HG02852 (cell line): ENCODE results near the gene USP31.

ENCODE experiments used
- ATAC-seq: cut with Tn5 transposase; IDR thresholded peaks from one replicate; pipeline ENCODE4 v1.9.1; 2021; ENCODE audit warnings: mild to moderate bottlenecking, moderate library complexity; ENCODE audit not compliant: unreplicated experiment

Gene USP31

DNA sequence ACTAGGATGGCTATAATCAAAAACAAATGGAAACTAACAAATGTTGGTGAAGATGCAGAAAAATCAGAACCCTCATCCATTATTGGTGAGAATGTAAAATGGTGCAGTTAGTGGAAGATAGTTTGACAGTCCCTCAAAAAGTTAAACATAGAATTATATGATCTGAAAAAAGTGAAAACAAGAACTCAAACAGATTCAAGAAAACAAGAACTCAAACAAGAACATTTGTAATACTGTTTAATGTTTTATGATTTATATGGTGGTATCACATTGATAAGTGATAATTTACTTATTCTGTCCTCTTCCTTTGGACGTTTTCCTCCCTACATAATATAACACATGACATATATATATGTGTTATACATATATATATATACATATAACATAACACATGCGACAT lies 12.0 kb downstream of the USP31 start:
- ATAC-seq, result no peak

DNA sequence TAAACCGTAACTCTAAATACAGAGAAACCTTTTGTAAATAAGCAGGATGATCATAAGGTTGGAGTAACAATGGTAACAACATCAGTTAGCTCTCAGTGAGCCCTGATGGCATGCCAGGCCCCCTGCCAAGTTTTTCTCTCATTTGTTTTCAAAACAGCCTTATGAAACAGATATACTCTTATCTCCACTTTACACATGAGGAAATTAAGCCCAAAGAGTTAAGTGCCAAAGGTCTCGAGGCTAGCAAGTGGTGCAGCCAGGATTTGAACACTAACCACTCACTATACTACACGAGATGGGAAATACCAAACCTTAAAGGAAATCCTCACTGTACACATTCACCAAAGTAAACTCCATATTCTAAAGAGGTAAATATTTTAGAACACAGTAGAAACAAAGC lies 15.0 kb downstream of the USP31 start:
- ATAC-seq, result no peak

DNA sequence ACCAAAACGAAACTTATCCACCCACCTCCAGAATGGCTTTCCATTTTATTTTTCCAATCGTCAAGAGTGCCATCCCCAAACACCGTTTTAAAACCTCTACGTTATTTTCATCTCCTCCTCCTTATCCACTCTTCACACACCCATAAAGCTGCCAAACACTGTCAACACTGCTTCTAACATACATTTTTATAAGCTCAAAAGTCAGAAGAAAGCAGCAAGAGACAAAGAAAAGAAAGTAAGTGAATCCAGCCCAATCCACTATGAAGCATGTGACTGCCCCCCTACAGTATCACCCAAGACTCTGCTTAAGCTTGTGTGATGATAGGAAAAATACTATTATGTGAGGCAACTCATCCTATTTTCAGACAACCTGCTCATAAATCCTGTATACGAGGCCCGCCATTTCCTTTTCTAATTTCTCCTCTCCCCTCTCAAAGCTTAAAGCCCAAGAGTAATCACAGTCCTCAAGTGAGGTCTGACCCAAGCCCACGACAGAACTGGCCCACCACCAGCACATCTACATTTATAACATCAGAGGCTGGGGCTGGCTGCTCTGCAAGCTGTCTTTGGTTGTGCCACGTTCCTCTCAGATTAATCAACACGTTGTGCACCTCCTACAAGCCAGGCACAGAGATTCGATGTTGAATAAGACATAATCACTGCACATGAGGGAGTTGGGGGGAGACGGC lies 16.3 kb downstream of the USP31 start:
- no peak for ATAC-seq

DNA sequence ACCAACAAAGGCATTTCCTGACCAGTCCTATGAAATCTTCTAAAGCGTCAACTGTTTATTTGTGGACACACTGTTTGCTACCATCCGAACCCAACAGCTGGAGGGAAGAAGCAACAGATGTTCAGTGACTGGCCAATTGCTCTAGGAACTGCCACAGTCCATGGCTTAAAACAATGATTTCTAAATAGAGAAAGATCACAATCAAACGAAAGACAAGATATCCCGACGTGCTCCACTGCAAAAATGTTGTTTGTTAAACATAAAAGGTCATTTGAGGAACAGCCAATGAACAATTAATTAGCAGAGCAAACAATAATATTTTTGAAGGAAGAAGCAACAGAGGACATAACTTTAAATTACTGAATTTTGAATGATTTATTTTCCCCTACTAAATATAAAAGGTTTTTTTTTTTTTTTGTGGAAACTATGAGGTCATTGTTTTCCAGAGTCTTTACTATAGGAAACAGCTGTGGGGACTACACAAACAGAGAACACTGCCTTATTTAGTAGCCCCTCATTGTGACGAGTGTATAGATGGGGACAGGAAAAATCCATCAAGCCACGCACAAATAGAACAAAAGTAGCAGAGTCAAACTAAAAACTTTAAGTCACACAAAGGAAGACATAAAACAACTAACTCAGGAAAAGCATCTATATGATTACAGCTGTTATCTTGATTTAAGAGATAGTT lies 17.2 kb downstream of the USP31 start:
- ATAC-seq, result no peak

DNA sequence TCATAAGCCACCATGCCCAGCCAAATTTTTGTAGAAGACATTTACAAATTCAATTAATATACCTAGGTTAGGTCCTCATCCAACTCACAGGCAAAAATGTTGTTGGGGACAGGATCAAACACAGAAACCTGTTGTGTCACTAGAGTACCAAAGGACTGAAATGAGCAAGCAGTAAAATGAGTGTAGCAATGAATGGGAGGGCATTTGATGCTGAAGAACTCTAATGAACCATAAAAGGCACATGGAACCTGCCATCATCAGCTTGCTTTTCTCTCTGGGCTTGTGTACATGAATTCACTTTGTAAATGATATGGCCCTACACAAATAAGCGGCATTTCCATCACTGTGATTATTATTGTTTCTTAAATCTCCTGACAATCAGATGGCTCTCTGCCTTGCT lies 17.8 kb downstream of the USP31 start:
- no peak for ATAC-seq

DNA sequence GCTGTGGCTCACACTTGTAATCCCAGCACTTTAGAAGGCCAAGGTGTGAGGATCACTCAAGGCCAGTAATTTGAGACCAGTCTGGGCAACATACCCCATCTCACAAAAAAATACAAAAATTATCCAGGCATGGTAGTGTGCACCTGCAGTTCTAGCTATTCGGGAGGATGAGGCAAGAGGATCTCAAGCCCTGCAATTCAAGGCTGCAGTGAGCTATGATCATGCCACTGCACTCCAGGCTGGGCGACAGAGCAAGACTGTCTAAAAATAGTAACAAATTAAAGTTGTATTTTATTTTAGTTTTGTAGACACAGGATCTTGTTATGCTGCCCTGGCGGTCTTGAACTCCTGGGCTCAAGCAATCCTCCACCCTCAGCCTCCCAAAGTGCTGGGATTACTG lies 18.2 kb downstream of the USP31 start:
- no peak for ATAC-seq

DNA sequence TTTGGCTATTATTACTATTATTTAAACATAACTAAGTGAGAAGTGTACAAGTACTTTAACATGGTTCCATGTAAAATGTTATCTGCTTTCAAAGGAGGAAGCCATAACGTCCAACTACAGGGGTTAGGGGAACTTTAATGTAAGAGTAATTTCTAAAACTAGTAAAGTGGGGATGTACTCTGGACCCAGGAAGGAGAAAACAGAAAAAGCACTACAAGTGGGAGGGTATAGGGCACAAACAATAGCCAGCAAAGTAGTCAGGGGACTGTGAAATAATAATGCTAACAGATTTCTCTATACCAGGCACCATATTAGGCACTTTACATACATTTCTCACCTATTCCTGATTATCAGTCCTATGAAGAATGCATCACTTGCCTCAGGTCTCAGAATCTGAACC lies 19.6 kb downstream of the USP31 start:
- ATAC-seq, result no peak

DNA sequence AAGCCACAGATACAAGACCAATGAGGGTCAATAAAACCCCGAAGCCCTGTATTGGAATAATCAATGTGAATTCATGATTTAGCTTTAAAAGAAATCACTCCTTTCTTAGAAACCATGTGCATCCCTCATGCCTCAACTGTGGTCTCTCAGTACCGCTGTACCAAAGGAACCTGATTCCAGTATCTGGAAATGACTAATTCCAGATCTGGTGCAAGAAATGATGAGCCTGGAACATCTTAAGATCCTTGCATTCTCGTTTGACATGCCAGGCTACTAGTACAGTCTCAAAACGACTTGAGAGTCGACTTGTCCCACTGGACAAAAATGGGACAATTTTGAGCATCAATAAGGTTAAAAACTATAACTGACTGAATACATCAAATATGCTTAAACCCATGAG lies 21.2 kb downstream of the USP31 start:
- no peak for ATAC-seq

DNA sequence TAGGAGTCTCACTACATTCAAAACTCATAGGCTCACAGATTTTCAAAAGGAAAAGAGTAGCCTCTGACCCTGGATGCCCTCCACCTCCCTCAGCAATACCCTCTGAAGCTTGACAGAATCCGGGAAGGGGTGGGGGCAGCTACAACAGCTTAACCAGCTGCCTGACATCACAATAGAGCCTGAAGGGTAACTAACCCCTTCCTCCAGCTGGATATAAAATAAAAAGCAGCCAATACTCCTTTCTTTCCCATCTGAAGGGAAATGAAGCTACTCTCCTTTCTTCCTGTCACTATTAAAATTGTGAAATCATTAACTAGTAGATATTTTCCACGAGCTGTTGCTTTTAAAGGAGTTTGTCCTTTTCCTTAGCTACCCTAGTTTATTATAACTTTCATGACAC lies 24.0 kb downstream of the USP31 start:
- ATAC-seq, result no peak

DNA sequence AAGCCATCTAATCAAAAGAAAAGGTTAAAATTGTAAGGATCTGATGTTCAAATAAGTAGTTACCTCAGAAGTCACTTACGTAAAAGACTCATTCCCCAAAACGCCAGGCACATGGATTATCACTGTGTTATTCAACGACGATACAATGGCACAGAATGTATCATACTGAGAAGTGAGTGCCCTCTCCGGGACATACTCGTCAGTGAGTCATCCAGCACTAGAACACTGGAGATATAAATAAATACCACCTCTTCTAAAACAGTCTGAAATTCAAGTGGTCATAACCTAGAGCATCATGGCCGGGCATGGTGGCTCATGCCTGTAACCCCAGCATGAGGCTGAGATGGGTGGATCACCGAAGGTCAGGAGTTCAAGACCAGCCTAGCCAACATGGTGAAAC lies 24.9 kb downstream of the USP31 start:
- no peak for ATAC-seq

DNA sequence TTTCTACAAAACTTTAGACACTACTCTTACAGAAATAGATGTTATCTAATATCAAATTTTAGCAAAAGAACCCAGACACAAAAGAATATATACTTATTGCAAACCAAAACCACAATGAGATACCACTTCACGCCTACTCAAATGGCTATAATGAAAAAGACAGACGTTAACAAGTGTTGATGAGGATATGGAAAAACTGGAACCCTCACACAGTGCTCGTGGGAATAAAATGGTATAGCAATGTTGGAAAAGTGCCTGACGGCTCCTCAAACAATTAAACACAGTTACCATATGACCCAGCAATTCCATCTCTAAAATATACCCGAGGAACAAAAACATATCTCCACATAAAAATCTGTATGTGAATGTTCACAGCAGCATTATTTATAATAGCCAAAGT lies 27.1 kb downstream of the USP31 start:
- no peak for ATAC-seq

DNA sequence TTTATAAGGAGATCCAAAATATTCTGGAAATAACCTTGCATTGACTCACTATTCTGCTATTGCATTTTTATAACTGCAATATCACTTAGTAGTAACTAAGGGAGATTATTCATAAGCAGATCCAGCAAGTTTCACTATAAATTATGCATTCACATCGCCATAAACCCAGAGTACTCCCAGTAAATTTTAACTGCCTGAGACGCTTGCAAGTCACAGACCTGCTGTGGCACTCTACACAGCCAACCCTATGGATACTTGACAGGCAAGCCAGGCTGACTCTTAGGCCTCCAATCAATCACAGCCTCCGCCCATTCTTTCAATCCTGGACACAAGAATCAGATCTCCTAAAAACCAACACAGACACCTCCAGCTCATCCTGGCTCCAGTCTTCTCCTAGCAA lies 28.2 kb downstream of the USP31 start:
- no peak for ATAC-seq

DNA sequence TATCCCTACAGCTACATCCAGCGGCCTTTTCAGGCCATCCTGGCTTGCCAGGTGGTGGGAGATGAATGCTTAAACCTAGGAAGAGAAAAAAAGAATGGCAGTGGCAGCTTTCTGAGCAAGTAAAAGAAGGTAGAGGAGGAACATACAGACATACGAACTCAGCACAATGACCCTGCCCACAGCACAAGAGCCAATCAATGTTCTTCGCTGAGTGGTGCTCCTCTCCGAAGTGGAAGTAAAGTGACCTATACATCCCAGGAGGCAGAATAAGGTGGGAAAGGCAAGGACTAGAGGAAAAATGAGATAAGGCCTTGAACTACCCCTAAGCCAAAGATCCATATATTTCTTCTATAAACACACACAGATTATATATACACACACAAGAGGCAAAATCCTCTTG lies 28.7 kb downstream of the USP31 start:
- ATAC-seq, result no peak

DNA sequence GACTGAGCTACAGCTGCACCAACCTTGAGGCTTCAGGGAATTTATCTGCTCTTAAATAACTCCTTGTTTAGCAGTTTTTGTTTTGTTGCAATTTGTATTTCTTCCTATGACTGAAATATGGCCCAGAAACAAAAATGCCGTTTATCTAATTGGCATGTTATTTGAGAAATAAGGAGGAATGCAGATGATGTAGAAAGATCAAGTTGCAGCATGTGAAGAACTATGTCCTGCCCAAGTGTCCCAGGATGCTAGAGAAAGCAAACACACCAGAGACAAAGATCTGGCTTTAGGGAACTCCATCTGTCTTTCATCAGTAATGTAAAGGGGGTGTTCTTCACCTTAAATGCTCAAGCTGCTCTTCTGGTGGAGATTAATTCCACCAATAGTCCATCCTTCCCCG lies 29.7 kb downstream of the USP31 start:
- ATAC-seq, result no peak

DNA sequence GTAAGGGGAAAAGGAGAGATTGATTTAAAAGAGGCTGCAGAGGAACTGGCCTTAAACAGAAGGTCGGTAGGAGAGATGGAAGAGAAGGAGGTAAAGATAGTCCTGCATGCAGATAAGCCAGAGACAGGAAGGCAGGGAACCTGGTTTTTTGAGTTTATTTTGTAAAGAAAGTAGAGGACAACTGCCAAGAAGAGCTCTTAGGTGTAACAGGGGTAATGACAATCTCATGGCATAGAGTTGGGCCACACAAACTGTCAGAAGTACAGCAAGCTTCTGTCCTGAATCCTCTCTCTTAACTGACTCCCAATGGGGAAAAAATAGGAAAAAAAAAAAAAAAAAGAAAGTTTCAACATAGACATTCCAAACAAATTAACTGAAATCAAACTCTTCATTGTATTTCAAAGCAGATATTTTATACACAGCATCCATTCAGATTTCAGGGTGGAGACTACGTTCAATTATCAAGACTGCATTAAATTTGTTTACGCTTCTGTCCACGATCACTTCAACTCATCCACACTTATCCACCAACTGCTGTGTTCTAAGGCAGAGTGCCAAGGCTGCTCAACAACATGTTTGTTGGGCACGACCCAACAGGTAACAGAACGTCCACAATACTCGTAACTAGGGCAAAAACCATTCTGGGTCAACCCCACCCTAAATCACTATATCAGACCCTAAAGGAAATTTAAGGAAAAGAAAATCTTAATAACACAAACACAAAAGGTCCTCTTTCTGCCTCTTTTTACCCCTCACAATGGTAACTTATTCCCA lies 34.9 kb downstream of the USP31 start:
- ATAC-seq, result no peak

DNA sequence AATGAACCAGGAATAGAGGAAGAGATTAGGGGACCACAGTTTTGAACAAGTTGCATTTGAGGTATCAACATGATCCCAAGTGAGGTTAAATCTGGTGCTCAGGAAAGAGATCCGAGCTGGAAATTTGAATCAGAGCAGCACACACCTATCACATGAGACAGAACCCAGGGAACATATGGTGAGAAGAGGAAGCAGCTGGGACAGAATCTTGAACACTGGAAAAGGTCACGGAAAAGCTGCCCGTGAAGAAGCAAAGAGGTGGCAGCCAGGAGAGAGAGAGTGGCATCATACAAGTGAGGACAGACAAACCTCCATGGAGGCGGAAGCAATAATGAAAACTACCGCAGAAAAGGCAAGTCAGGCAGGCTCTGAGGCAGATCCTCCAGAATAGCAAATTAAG lies 36.1 kb downstream of the USP31 start:
- no peak for ATAC-seq

DNA sequence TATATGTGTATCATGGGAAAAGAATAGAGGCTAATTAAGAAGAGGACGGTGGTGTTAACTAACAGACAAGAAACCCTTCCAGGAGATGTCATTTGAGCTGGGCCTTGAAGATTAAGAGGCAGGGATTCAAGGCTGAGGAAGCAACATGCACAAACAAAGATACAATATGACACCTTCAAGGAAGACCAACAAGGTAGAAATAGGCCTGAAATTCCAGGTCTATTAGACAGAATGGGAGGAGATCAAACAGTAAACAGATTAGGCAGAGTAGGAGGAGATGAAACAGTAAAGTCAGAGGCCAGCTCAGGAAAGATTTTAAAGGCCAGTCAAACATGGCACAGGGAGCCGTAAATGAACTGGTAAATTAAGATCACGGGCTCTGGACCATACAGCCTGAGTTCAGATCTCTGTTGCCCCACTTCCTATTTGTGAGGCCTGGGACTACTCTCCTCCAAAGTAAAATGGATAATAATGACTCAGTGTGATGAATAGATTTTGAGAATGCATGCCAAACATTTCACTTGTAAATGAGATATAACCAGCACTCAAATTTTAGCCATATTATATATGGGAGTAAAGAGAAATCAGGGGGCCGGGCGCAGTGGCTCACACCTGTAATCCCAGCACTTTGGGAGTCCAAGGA lies 38.9 kb downstream of the USP31 start:
- ATAC-seq, result no peak

DNA sequence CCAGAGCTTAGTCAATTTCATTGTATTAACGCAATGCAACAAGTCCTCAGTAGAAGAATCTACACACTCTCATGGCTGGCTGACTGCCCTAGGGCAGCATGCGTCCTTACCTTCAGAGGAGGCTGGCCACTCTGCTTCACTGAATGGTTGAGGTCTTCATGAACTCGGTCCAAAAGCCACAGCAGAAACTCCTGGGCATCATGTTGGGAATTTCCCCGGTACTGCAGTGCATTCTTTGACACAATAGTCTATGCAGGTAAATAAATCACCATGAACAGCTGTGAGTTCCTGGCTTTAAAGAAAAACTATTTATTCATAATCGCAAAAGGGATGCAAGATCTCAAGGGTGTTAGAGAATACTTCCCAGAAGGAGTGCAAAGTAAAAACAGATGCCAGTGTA lies 41.3 kb downstream of the USP31 start:
- ATAC-seq, result no peak

DNA sequence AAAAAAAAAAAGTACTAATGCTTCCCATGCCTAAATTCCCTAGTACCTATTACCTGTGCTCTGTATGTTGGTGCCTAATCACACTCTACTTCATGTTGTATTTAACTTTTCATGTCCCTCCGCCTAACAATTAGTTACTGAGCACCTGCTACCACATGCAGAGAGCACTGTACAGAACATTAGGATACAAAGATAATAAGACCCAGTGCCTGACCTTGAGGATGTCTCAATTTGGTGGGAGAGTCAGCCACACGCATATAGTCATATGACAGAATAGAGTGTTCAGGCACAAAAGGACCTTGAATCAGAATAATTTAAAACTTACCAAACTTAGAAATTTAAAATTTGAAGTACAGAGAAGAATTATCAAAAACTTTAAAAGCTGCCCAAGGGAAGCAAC lies 42.1 kb downstream of the USP31 start:
- ATAC-seq, result no peak

DNA sequence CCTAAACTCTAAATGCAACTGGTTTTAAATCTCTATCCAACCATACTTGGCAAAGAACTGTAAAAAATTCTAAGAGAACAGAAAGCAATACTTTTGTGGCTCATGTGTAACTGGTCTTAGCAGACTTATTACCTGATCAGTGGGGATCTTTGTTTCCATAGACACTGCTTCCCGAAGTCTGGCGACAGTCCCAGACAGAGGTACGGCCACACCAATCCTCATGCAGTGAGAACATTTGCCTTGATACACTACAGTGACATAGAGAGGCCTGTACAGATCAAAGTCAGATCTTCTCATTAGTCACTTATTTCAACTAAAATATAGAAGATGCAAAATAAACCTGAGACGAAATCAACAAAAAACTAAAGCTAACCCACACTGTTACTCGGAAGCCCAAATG lies 43.9 kb downstream of the USP31 start:
- no peak for ATAC-seq

DNA sequence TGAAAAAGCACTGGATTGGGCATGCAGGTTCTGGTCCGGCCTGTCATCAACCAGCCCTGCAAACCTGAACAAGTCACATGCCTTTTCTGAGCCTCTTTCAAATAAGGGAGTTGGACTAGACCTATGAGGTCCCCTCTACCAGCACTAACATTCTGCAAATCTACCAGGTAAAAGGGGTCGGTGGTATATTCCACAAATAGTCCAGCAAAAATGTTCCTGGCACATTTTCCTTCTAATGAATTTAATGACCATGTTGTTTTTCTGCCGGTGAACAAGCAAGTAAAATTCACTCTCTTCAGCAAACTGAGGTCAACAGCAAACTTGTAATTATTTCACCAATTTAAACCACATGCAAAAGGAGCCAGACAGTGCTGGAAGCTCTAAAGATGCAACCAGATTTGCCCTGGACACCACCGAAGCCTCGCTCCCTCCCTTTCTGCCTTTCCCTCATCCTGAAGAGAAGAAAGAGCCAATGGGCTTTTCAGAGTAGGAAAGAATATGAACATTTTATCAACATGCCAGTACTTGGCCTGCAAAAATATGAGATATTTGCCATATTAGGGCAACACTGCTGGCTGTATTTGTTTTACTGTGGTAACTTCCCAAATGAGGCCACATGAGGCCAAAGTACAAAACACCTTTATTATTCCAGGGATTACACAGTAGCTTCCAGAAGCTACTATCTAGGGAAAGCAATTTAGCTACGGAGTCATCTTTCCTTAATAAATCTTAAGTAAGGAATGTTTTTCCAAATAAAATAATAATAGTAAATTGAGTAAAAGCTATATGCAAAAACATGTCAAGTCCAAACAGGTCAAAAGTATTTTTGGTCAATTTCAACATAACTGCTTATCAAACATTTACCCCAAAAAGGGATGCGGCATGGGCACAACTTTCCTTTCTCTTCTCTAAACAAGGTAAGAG lies 45.0 kb downstream of the USP31 start:
- no peak for ATAC-seq
